ENCODE measurements around the gene CLIC3. TPM values are rescaled to one million over a fixed set of nuclear protein-coding genes. Genes with fewer than 3 reads are reported as not detected.

CLIC3 gene
- total and polyA plus RNA-seq, 2 donors (not counting 1 experiment from before 2014, with no cell fraction given), result 1.1 to 1.9 TPM

- no peak for DNase-seq
- ATAC-seq (ENCODE audit: low read depth), result no peak
- Histone ChIP-seq H3K27me3 (replicated peaks in 1 of 4; ENCODE audit: control extremely low read depth in 1 of 4, control insufficient read depth in 3 of 4, insufficient read depth in 4 of 4, low read length in 3 of 4) (peaks cover 0 to 73% (median 17%) of the 10 kb centered on the region in 4 experiments), H3K9me3 (ENCODE audit: control extremely low read depth in 1 of 3, control insufficient read depth in 2 of 3, insufficient read depth in 1 of 3, low read length in 2 of 3) (peaks cover 0 to 11% (median 0%) of the 10 kb centered on the region in 3 donors), H2AFZ (ENCODE audit: insufficient read depth, low read depth, low read length, poor library complexity, severe bottlenecking) (no peak overlapping the region), H3K4me3 (ENCODE audit: control extremely low read depth in 1 of 5, extremely low read depth in 1 of 5, insufficient read depth in 1 of 5, low read depth in 2 of 5, low read length in 4 of 5) (no peak overlapping the region), H3K4me2 (replicated peaks; ENCODE audit: low read depth, low read length, poor library complexity, severe bottlenecking) (no peak overlapping the region), H3K4me1 (ENCODE audit: control insufficient read depth in 2 of 2, insufficient read depth in 2 of 2, low read length in 2 of 2) (peaks cover 10 to 13% of the 10 kb centered on the region in 2 donors), H3K27ac (ENCODE audit: low read length in 2 of 2) (no peak overlapping the region), H3K36me3 (replicated peaks in 1 of 2; ENCODE audit: control extremely low read depth in 1 of 2, control insufficient read depth in 1 of 2, extremely low read depth in 1 of 2, insufficient read depth in 2 of 2, low read length in 1 of 2) (no peaks in the 10 kb centered on the region), H3K9ac (ENCODE audit: low read length) (no peak overlapping the region), H3K79me2 (ENCODE audit: control insufficient read depth, insufficient read depth, low read length) (no peaks in the 10 kb centered on the region), H4K20me1 (ENCODE audit: control insufficient read depth, insufficient read depth, low read length, poor library complexity, severe bottlenecking) (no peaks in the 10 kb centered on the region)
- WGBS (ENCODE audit: insufficient coverage), result 41% methylated on average over 7 of the region's 9 CpGs
- H3K27me3 Mint-ChIP-seq, result peaks cover 26% of the 10 kb centered on the region
- H3K27ac Mint-ChIP-seq, result no peak overlapping the region
- H3K9me3 Mint-ChIP-seq (ENCODE audit: insufficient read depth), result no peaks in the 10 kb centered on the region
- ChIA-PET POLR2A (no interaction called here), CTCF (no interaction called here)
- no peak overlapping the region for H3K4me3 Mint-ChIP-seq
- intact Hi-C loops (cut with micrococcal nuclease), result no loop called here
- TF ChIP-seq CTCF (IDR thresholded peaks at IDR 0.05) (no peak), EZH2 (IDR thresholded peaks at IDR 0.05; ENCODE audit: borderline replicate concordance, insufficient read depth, low read depth, low read length, poor library complexity, severe bottlenecking) (no peak)
- H3K4me1 Mint-ChIP-seq, result peaks cover 6% of the 10 kb centered on the region
Observed at GRCh38 chr9:136983167-136983566, 13.2 kb downstream of the CLIC3 start.

GRCh38 chr9:136982232-136983051 lies 13.9 kb downstream of the CLIC3 start, which contains the start of gene LCNL1:
TSS of gene LCNL1 (plus strand) at chr9:136982993. CDS start at chr9:136983587, 594 bp downstream.
- Mint-ChIP-seq H3K4me3 (no peak within 1 kb of the TSS), H3K27ac (no peak within 1 kb of the TSS), H3K27me3 (peaks cover 21% of the 10 kb centered on the region), H3K4me1 (peaks cover 7% of the 10 kb centered on the region), H3K9me3 (ENCODE audit: insufficient read depth) (no peaks in the 10 kb centered on the region)
- ATAC-seq (ENCODE audit: low read depth) (no peak), DNase-seq (no peak)
- H3K4me3 ChIP-seq (ENCODE audit: control extremely low read depth in 1 of 5, extremely low read depth in 1 of 5, insufficient read depth in 1 of 5, low read depth in 2 of 5, low read length in 4 of 5), result no peak within 1 kb of the TSS
- H3K27me3 ChIP-seq (replicated peaks in 1 of 4; ENCODE audit: control extremely low read depth in 1 of 4, control insufficient read depth in 3 of 4, insufficient read depth in 4 of 4, low read length in 3 of 4), result peaks cover 0 to 78% (median 17%) of the 10 kb centered on the region in 4 experiments
- H3K4me1 ChIP-seq (ENCODE audit: control insufficient read depth in 2 of 2, insufficient read depth in 2 of 2, low read length in 2 of 2), result peaks cover 12 to 17% of the 10 kb centered on the region in 2 donors
- no peak within 1 kb of the TSS for H3K4me2 ChIP-seq (replicated peaks; ENCODE audit: low read depth, low read length, poor library complexity, severe bottlenecking)
- H3K9me3 ChIP-seq (ENCODE audit: control extremely low read depth in 1 of 3, control insufficient read depth in 2 of 3, insufficient read depth in 1 of 3, low read length in 2 of 3), result peaks cover 0 to 13% (median 0%) of the 10 kb centered on the region in 3 donors
- H4K20me1 ChIP-seq (ENCODE audit: control insufficient read depth, insufficient read depth, low read length, poor library complexity, severe bottlenecking), result no peaks in the 10 kb centered on the region
- no peak within 1 kb of the TSS for H3K9ac ChIP-seq (ENCODE audit: low read length)
- no peak for TF ChIP-seq CTCF (IDR thresholded peaks at IDR 0.05)
- no peak for TF ChIP-seq EZH2 (IDR thresholded peaks at IDR 0.05; ENCODE audit: borderline replicate concordance, insufficient read depth, low read depth, low read length, poor library complexity, severe bottlenecking)
- H3K79me2 ChIP-seq (ENCODE audit: control insufficient read depth, insufficient read depth, low read length), result no peaks in the 10 kb centered on the region
- CTCF ChIA-PET, result no interaction called here
- intact Hi-C loops (cut with micrococcal nuclease), result no loop called here
- H3K36me3 ChIP-seq (replicated peaks in 1 of 2; ENCODE audit: control extremely low read depth in 1 of 2, control insufficient read depth in 1 of 2, extremely low read depth in 1 of 2, insufficient read depth in 2 of 2, low read length in 1 of 2), result no peaks in the 10 kb centered on the region
- POLR2A ChIA-PET, result interaction anchor here (0.6 kb wide), 1 partner anchor 14 kb away, joined by 3 read pairs; no protein-coding TSS in a partner anchor
- H3K27ac ChIP-seq (ENCODE audit: low read length in 2 of 2), result no peak within 1 kb of the TSS
- no peak within 1 kb of the TSS for H2AFZ ChIP-seq (ENCODE audit: insufficient read depth, low read depth, low read length, poor library complexity, severe bottlenecking)
- 92% methylated on average over 18 of the region's 18 CpGs for WGBS (ENCODE audit: insufficient coverage)

Measured in B cell (primary cell).